Epidermal melanocyte (primary cell): ENCODE results near the gene RAB7A.

ENCODE experiments used
- DNase-seq: peaks from one replicate; pipeline ENCODE4 v3.0.0; 2011; ENCODE audit warnings: low spot score; ENCODE audit not compliant: insufficient read length

Gene RAB7A

DNA sequence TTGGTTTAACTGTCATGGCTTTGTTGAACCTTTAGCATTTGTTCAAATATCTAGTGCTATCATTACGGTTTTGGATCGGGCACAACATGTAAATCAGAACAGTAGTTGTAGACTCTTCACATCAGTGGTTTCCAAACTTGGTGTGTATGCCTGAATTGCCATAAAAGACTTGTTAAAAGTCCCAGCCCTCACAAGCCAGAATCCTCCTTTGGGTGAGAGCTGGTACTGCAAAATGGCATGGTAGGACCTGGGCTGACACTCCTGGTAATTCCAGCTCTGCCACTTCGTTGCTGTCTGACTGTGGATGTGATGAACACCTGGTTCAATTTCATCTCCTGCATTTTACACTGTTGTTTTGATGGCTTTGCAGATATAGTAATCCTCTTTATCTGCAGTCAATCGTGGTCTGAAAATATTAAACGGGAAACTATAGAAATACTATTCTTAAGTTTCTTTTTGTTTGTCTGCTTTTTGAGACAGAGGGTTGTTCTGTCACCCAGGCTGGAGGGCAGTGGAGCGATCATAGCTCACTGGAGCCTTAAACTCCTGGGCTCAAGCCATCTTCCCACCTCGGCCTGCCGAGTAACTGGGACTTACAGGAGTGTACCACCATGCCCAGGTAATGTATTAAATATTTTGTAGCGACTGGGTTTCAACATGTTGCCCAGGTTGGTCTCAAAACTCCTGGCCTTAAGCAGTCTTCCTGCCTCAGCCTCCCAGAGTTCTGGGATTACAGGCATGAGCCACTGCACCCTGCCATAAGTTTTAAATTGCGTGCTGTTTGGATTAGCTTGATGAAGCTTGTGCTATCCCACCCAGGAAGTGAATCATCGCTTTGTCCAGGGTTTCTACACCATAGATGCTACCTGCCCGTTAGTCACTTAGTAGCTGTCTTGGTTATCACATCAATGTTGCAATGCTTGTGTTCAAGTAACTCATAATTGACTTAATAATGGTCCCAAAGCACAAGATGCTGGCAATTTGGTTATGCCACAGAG is 61.6 kb downstream of the RAB7A start:
- DNase-seq = no peak

DNA sequence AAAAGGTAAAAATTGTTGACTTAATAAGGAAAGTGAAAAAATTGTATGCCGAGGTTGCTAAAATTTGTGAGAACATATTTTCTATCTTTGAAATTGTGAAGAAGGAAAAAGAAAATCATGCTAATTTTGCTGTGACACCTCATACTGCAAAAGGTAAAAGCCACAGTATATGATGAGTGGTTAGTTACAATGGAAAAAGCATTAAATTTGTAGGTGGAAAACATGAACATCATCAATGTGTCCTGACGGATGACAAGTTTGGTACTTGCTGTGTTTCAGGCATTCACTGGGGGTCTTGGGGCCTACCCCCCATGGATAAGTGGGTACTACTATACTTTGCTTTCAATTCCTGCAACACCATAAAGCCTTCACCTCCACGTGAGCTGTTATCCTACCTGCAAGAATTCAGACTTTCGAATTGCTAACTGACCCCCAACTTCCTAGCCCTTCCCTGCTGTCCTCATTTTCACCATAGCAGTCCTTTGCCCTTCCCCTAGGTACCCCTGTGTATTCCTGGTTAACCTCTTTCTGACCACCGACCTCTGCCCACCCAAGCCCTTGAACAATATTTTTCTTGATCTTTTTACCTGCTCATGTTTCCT is 62.4 kb downstream of the RAB7A start:
- no peak for DNase-seq

DNA sequence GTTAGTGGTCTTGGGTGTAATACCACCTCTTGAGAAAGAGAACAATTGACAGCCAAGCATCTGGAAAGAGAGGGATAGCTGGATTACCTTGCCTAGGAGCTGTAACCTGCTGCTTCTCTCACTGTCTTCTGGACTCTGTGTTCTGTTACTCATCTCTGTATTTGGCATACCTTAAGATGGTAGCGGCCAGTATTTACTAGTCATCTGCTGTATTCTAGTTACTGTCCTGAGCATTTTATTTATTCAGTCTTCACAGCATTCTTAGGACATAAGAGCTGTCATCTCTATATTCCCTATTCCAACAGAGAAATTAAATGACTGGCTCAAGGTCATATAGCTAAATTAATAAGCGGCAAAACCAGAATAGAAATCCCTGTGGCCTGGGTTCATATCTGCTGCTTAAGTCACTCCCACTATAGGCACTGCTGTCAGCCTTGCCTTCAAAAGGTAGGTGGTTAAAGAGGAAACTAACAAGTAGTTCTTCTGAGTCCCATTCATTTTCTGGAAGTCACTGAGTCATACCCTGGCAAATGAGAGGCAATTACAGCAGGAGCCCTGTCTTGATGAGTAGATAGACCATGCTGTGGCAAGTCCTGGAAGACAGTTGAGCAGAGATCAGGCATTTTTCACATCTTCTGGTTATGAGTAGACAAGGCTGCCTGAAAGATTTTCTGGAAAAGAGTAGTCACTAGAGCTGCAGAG is 68.2 kb downstream of the RAB7A start:
- DNase-seq = no peak

DNA sequence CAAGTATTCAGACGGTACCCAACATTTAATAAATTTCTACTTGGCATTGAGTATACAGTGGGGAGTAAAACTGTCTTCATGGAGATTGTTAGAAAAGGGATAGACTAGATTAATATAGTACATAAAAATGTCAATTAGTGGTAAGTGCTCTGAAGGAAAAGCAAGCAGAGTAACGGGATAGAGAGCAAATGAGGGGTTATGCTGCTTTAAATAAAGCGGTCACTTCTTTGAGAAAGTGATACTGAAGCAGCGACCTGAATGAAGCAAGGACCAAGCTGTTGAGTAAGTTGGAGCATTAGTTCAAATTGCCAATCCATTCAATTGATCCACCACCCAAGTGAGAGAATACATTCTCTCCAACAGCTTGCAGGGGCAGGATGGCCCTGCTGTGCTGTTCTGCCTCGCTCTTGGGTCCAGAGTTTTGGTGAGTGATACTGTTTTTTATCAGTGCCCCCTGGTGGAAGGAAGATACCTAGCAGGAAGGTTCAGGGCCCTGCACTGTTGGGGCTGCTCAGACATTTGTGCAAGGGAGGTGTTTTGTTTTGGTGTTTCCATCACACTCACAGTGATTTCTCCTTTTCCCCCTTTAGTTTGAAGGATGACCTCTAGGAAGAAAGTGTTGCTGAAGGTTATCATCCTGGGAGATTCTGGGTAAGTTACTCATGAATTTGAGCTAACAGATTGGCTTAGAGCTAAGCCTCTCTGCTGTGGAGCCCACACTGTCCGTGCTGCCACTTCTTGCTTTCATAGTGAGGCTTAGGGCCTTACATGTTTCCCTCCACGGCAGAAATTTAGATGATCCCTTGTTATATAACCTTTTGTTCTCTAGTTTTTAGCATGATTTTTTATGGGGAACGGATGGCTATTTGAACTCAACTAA is 69.0 kb downstream of the RAB7A start:
- peak; percentile 65 for DNase-seq

DNA sequence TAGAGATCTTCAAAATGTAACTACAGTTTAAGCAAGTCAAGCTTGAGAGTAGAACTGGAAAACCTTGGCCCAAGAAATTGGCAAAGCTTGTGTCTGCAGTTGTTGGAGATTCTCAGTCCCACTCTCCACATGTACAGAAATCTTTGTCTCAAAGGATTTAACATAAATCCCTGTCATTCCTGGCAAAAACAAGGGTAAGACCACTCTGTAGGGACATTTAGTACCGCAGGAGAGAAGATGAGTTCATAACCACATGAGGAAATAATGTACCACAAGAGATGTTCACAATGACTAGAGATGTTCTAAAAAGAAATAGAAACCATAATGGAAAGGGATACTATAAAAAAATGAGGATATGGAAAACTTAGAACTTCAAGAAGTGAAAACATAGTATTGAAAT is 73.7 kb downstream of the RAB7A start:
- DNase-seq = no peak

DNA sequence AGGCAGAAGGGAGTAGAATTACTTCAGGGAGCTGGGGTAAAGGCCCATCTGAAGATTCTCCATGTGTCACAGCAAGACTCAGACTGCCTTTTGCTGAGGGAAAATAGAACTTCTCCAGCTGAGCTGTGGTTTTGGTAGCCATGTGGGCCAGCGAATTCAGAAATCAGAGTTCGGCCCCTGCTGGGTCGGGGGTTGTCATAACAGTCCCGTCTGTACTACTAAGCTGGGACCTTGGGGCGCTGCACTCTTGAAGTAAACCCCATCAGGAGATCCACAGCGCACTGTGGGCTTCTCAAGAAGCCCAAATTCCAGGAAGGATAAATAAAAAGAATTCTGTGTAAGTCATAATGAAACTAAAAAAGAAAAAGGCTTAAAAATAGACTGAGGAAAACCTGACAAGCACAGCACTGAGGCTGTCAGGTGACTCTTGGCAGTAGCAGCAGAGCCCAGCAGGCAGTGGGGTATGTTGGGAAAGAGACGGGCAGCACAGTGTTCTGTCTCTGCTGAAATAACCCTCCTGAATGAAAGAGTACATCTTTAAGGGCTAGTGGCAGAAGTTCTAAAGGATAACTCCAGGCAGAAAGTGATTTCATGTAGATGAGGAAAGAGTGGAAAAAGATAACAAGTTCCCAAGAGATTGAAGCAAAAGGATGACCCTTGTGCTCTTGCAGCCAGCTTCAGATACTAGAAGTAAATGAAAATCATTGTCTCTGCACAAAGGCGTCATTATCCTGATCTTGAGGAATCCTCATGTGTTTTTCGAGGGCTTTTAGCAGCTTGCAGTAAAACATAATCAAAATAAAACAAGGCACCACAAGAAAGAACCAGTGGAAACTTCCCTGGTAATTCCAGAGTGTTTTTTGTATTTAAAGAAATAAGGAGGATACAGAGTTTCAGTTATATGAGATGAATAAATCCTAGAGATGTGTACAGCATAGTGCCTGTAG is 74.5 kb downstream of the RAB7A start:
- peak; percentile 50 for DNase-seq

DNA sequence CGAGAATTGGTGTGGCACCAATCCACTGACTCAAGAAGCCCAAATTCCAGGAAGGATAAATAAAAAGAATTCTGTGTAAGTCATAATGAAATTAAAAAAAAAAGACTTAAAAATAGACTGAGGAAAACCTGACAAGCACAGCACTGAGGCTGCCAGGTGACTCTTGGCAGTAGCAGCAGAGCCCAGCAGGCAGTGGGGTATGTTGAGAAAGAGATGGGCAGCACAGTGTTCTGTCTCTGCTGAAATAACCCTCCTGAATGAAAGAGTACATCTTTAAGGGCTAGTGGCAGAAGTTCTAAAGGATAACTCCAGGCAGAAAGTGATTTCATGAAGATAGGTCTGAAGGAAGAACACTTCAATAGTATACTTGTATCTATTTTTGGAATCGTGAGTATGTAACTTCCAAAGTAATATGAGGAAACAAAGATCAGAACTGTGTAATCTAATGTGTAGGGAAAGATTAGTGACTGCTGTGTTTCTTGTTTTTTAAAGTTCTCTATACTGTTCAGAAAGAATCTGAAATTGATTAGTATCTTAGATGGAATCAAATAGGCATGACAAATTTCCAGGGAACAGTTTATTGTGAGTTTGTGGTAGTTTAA is 75.9 kb downstream of the RAB7A start:
- no peak for DNase-seq

DNA sequence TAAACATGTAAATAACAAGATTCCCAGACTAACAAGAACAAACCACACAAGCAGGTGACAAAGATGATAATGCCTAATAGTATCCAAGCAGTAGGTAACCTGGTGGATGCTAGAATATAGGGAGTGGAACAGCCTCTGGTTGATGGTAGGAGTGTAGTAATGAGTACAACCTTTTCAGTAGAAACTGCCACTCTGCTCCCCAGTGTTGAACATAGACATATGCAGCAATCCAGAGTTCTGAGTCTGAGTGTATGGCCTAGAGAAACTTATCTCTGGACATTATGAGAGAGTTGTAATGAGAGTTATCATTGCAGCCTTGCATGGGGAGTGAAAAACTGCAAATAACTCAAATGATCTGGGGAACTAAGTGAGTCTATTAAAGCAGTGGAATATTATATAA is 77.3 kb downstream of the RAB7A start:
- DNase-seq = no peak

DNA sequence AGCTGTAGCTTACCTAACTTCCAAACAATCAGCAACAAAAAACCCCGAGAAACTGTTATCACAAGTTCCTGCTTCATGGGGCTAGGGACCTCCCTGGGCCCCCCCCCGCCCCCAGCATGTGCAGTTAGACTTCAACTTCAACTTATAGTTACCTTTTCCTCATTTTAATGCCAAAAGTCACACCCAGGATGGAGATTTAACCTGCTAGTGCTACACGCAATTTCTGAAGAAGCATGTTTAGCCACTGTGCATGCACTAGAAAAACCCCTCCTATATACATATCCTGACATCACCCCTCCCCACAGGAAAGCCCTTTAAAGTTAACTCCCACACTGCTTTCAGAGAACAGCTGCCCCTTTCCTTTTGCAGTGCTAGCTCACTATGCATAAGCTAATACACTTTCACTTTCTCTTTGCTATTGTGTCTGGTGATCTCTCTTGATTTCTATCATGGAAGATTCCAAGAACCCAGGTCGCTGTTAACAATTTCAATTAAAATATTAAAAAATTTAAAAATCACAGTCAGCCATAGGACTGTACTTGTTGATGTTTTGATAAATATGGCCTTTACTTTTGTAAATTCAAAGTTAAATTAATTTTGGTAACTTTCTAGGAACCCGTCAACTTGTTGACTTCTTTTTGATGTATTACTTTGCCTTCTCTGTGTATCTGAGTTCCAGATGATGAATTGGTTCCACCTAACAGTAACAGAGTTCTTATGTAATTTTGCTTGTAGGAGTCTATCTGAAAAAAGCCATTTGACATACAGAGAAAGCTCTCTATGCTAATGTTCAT is 78.2 kb downstream of the RAB7A start:
- DNase-seq = no peak

DNA sequence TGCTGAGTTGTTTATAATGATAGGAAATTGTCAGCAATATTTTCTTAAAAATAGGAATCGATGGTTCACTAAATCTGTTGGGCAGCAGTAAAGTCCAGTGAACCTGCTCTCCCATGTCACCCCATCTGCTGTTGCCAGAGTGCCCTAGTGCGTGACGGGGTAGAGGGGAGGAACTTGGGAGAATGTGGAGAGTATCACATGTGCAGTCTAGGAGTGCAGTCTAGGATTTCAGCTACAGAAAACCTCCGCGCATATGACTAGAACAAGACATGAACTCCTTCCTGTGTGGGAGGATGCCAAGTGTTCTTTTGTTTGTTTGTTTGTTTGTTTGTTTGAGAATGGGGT is 78.8 kb downstream of the RAB7A start:
- DNase-seq = no peak

DNA sequence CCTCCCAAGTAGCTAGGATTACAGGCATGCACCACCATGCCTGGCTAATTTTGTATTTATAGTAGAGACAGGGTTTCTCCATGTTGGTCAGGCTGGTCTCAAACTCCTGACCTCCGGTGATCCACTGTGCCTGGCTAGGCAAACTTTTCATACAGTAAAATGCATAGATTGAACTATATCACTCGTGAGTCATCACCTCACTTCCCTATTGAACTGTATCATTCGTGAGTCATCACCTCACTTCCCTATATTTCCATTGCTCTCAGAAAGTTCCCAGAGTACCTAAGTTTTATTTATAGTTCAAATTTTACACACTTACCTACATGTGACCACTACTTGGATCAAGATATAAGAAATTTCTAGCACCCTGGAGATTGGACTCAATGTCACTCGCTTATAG is 79.8 kb downstream of the RAB7A start:
- DNase-seq = no peak

DNA sequence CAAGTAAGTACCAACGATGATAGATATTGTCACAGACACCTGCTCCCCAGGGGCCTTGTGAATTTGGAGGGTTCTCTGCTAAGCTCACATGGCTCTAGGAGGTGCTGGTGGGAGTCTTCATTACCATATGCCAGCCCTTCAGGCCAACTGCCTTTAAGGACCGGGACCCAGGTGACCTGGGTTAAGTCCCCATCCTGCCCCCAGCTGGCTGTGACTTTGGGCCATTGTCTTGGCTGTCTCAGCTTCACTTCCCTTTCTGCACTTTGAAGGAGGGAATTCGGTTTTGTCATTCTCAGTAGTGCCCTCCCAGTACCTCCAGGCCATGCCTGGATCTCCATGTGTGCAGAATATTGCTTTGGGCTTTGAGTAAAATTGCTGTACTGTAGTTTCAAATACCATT is 80.6 kb downstream of the RAB7A start:
- DNase-seq = no peak

DNA sequence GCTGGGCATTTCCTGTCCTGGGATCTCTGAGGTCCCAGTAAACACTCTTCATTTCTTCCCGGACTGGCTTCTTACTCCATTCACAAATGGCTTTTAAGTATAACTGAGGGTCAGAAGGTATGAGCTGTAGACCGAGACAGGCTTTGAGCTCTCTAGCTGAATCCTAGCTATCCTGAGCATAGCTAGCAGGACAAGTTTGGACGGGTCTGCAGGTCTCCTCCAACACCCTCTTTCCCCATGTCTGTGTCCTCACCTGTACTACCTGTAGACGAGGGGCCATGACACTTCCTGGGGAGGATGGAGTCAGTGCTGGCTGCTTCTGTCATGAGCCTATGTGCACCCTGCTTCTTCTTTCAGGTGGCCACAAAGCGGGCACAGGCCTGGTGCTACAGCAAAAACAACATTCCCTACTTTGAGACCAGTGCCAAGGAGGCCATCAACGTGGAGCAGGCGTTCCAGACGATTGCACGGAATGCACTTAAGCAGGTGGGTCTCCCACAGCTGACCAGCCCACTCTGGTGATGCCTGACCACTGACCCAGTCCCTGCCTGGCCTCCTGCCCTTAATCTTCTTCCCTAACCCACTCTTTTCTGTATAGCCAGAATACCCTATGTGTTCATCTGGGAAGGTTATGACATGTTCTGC is 81.3 kb downstream of the RAB7A start:
- DNase-seq = no peak

DNA sequence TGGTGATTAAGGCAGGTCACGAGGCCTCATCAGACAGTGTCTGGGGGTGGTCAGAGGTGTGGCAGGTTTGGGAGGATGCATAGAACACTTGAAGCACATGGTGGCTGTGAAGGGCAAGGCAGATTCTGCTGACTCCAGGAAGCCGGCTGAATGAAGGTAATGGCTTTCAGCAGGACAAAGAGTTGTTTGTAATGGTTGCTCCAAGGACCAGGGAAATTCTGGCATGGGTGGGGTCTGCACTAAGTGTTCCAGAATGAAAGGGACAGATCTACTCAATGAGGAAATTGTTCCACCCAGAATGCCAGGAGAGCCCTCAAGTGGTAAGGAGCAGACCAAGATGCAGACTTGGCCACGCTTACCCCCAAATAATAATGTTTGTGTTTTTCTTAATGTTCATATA is 82.7 kb downstream of the RAB7A start:
- DNase-seq = peak; percentile 41

DNA sequence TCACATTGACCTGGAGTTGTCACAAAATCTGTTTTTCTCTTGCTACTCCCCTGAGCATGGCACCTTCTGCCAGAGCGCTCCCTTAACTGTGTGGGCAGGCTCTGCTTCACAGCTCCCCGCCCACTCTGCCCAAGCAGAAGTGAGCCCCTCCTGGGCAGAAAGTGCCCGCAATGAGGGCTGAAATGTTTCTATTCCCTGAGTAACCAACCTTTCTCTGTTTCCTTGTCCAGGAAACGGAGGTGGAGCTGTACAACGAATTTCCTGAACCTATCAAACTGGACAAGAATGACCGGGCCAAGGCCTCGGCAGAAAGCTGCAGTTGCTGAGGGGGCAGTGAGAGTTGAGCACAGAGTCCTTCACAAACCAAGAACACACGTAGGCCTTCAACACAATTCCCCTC is 87.1 kb downstream of the RAB7A start:
- no peak for DNase-seq

DNA sequence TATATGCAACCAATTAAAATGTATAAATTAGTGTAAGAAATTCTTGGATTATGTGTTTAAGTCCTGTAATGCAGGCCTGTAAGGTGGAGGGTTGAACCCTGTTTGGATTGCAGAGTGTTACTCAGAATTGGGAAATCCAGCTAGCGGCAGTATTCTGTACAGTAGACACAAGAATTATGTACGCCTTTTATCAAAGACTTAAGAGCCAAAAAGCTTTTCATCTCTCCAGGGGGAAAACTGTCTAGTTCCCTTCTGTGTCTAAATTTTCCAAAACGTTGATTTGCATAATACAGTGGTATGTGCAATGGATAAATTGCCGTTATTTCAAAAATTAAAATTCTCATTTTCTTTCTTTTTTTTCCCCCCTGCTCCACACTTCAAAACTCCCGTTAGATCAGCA is 88.1 kb downstream of the RAB7A start:
- no peak for DNase-seq

DNA sequence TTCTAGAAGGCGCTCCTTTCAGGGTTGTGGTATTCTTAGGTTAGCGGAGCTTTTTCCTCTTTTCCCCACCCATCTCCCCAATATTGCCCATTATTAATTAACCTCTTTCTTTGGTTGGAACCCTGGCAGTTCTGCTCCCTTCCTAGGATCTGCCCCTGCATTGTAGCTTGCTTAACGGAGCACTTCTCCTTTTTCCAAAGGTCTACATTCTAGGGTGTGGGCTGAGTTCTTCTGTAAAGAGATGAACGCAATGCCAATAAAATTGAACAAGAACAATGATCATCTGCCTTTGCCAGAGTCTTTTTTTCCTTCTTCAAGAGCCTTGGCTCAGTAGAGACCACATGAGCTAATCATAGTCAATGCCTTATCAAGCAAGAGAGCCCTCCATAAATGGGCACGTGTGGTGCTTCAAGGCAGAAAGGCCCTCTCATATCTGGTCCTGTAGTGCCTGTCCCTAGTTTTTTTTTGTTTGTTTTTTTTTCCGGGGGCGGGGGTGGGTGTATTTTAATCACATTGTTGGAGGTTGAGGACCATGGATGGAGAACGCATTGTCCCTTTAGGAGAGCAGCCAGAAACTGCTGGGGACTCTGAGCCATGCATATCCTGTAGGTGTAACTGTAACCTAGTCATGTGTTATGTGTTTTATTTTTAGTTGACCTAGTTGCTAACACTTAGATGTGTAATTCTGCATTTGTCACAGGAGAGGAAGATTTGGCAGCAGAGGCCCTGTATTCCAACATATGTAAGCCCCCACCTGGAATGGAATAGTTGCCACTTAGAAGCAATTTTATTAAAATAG is 88.7 kb downstream of the RAB7A start:
- no peak for DNase-seq
